Tibial nerve (tissue), 3 donors: Measurements from ENCODE around the gene KATNAL1.

Source experiments
- POLR2A ChIP-seq, 2 donors: fragments of 450-650 bp; IDR thresholded peaks; one replicate each; pipeline ENCODE4 v1.6.1; 2017; ENCODE audit warnings: antibody characterized with exemption in 2 of 2, mild to moderate bottlenecking in 2 of 2, moderate library complexity in 2 of 2
- TF ChIP-seq, protein P1 (sequence below), 5 experiments: fragments of 200-600 bp in 3 of 5; fragments of 450-650 bp in 2 of 5; sonication (generic) in 3 of 5; IDR thresholded peaks; one replicate each; pipeline ENCODE4 v1.5.1; 2016 to 2019; ENCODE audit warnings: antibody characterized with exemption in 5 of 5, mild to moderate bottlenecking in 3 of 5, moderate library complexity in 2 of 5

GRCh38 chr13:30224732-30225131 lies 82.6 kb downstream of the KATNAL1 start:
- TF ChIP-seq, protein P1, sequence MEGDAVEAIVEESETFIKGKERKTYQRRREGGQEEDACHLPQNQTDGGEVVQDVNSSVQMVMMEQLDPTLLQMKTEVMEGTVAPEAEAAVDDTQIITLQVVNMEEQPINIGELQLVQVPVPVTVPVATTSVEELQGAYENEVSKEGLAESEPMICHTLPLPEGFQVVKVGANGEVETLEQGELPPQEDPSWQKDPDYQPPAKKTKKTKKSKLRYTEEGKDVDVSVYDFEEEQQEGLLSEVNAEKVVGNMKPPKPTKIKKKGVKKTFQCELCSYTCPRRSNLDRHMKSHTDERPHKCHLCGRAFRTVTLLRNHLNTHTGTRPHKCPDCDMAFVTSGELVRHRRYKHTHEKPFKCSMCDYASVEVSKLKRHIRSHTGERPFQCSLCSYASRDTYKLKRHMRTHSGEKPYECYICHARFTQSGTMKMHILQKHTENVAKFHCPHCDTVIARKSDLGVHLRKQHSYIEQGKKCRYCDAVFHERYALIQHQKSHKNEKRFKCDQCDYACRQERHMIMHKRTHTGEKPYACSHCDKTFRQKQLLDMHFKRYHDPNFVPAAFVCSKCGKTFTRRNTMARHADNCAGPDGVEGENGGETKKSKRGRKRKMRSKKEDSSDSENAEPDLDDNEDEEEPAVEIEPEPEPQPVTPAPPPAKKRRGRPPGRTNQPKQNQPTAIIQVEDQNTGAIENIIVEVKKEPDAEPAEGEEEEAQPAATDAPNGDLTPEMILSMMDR (IDR thresholded peaks at IDR 0.05): no peak
- TF ChIP-seq POLR2A (IDR thresholded peaks at IDR 0.05): no peak
